Measurements from ENCODE around the gene COMMD1. TPM values are rescaled to one million over a fixed set of nuclear protein-coding genes. Genes with fewer than 3 reads are reported as not detected.

COMMD1 gene
- total and polyA plus RNA-seq, 9 donors: 25.4 to 48.8 (median 33.3) TPM

- H3K27ac ChIP-seq: no peak overlapping the region
- intact Hi-C loops (cut with DNase I): no loop called here
- WGBS, 3 donors: 62 to 76% (median 66%) methylated on average over 3 of the region's 3 CpGs
These were observed 231.7 kb downstream of the COMMD1 start for GRCh38 chr2:62136956-62137830.

GRCh38 chr2:62140426-62141141 lies 235.1 kb downstream of the COMMD1 start:
- TF ChIP-seq EP300 (IDR thresholded peaks at IDR 0.05) (no peak), POLR2A (IDR thresholded peaks at IDR 0.05) (no peak)
- TF ChIP-seq, protein P1, sequence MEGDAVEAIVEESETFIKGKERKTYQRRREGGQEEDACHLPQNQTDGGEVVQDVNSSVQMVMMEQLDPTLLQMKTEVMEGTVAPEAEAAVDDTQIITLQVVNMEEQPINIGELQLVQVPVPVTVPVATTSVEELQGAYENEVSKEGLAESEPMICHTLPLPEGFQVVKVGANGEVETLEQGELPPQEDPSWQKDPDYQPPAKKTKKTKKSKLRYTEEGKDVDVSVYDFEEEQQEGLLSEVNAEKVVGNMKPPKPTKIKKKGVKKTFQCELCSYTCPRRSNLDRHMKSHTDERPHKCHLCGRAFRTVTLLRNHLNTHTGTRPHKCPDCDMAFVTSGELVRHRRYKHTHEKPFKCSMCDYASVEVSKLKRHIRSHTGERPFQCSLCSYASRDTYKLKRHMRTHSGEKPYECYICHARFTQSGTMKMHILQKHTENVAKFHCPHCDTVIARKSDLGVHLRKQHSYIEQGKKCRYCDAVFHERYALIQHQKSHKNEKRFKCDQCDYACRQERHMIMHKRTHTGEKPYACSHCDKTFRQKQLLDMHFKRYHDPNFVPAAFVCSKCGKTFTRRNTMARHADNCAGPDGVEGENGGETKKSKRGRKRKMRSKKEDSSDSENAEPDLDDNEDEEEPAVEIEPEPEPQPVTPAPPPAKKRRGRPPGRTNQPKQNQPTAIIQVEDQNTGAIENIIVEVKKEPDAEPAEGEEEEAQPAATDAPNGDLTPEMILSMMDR (IDR thresholded peaks at IDR 0.05): no peak
- Histone ChIP-seq H3K27me3 (no peaks in the 10 kb centered on the region), H3K36me3 (no peaks in the 10 kb centered on the region), H3K9me3 (no peaks in the 10 kb centered on the region), H3K4me1 (ENCODE audit: insufficient read depth) (no peaks in the 10 kb centered on the region), H3K4me3 (no peak overlapping the region), H3K27ac (no peak overlapping the region)
- 91 to 93% (median 92%) methylated on average over 5 of the region's 5 CpGs for WGBS, 3 donors
- DNase-seq: no peak
- intact Hi-C loops (cut with DNase I): no loop called here

More at GRCh38 chr2:62136956-62137830, 231.7 kb downstream of the COMMD1 start:
- no peaks in the 10 kb centered on the region for H3K9me3 ChIP-seq
- no peaks in the 10 kb centered on the region for H3K36me3 ChIP-seq
- no peak overlapping the region for H3K4me3 ChIP-seq
- no peaks in the 10 kb centered on the region for H3K27me3 ChIP-seq
- TF ChIP-seq EP300 (IDR thresholded peaks at IDR 0.05) (no peak), POLR2A (IDR thresholded peaks at IDR 0.05) (no peak)
- TF ChIP-seq, protein P1 (IDR thresholded peaks at IDR 0.05): no peak
- no peak for DNase-seq
- no peaks in the 10 kb centered on the region for H3K4me1 ChIP-seq (ENCODE audit: insufficient read depth)

- no peak overlapping the region for H3K27ac ChIP-seq
- H3K27me3 ChIP-seq: no peaks in the 10 kb centered on the region
- DNase-seq: no peak
- intact Hi-C loops (cut with DNase I): no loop called here
- 61 to 70% (median 70%) methylated on average over 2 of the region's 2 CpGs for WGBS, 3 donors
- TF ChIP-seq, protein P1 (IDR thresholded peaks at IDR 0.05): no peak
- no peak for TF ChIP-seq POLR2A (IDR thresholded peaks at IDR 0.05)
- TF ChIP-seq EP300 (IDR thresholded peaks at IDR 0.05): no peak
- H3K36me3 ChIP-seq: no peaks in the 10 kb centered on the region
- no peak overlapping the region for H3K4me3 ChIP-seq
- no peaks in the 10 kb centered on the region for H3K9me3 ChIP-seq
- no peaks in the 10 kb centered on the region for H3K4me1 ChIP-seq (ENCODE audit: insufficient read depth)
These were observed 235.8 kb downstream of the COMMD1 start for GRCh38 chr2:62141142-62141740.

DNA sequence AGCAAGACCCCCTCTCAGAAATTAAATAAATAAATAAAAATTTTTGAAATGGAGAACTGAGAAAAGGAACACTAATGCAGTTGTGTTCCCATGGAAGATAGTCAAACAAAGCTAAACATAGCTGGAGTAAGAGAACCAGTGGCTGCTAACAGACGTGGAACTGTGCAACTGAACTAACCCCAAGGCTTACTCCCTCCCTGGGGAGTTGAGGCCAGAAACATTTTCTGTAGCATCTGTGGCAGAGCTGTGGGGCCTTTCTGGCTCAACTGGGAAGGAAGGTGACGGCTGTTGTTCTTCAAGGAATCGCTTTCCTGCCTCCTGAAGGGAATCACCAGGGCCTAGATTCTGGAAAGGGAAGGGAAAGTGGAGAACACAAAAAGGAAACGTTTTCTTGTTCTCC lies 236.6 kb downstream of the COMMD1 start:
- 76 to 86% (median 83%) methylated on average over 4 of the region's 4 CpGs for WGBS, 3 donors
- DNase-seq: no peak
- intact Hi-C loops (cut with DNase I): no loop called here
- no peak overlapping the region for H3K4me3 ChIP-seq
- H3K27me3 ChIP-seq: no peaks in the 10 kb centered on the region
- TF ChIP-seq, protein P1 (IDR thresholded peaks at IDR 0.05): no peak
- no peak for TF ChIP-seq EP300 (IDR thresholded peaks at IDR 0.05)
- no peak for TF ChIP-seq POLR2A (IDR thresholded peaks at IDR 0.05)
- no peaks in the 10 kb centered on the region for H3K36me3 ChIP-seq
- H3K27ac ChIP-seq: no peak overlapping the region
- no peaks in the 10 kb centered on the region for H3K9me3 ChIP-seq
- no peaks in the 10 kb centered on the region for H3K4me1 ChIP-seq (ENCODE audit: insufficient read depth)

Data from ovary (tissue), 9 donors.